AG08396 (cell line): Measurements from ENCODE around the gene ZXDC.

Experiments
- DNase-seq: peaks from one replicate; pipeline ENCODE4 v3.0.0; 2012; ENCODE audit warnings: low spot score, mixed read lengths

Gene ZXDC

GRCh38 chr3:126435456-126436315 lies 40.0 kb downstream of the ZXDC start:
- DNase-seq, result no peak

GRCh38 chr3:126434931-126435411 lies 40.7 kb downstream of the ZXDC start:
- DNase-seq, result no peak

- DNase-seq, result no peak
Measured at GRCh38 chr3:126434264-126434590, 41.5 kb downstream of the ZXDC start.

DNA sequence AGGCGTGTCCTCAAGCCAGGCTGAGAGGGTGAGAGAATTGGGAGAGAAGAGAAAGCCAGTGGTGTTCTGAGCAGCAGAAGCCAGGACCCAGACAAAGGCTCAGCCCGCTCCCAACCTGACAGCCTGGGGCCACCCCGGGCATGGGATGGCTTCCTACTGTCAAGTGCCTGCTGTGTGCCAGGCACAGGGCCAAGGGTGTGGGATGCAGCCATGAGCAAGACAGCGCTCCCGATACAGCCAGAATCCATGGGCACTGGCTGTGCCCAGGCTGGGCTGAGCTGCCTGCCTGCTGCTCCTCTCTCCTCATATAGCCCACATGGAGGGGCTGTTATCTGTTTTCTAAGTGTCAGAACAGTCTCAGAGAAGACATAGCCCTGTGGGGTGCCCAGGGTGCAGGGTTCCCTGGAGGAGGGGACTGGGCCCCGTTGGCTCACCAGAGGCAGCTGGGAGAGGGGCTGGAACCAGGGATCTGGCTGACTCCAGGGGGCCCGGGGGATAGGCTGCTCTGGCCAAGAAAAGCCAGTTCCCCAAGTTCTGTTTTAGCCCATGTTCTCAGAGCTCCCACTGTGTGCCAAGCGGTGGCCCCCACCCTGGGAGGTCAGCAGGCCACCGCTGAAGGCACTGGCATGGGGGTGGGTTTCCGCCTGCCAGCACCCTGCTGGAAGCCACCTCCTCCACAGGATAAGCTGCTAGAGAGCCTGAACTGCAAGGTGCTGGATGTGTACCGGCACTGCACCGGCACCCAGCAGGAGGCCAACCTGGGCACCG lies 42.0 kb downstream of the ZXDC start:
- DNase-seq, result no peak

- no peak for DNase-seq
Measured at GRCh38 chr3:126433105-126433430, 42.6 kb downstream of the ZXDC start.

- no peak for DNase-seq
Measured at GRCh38 chr3:126432361-126433104, 43.2 kb downstream of the ZXDC start.

DNA sequence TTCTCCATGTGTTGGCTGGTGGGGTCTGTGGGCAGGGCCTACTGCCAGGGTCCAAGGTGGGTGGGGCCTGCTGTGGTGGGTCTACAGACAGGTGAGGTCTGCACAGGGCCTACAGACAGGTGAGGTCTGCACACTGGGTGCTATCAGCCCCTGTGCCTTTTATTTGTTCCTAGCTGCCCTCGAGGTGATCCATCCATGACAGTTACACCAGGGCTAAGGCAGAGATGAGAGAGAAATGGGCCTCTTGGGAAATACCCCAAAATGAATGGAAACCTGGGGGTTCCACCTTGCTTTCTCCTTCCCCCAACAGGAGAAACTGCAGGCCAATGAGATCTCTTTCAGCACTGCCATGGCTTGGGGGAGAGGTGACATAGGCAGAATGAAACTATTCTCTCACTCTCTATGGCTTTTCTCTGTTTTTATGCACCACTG lies 44.6 kb downstream of the ZXDC start:
- no peak for DNase-seq

DNA sequence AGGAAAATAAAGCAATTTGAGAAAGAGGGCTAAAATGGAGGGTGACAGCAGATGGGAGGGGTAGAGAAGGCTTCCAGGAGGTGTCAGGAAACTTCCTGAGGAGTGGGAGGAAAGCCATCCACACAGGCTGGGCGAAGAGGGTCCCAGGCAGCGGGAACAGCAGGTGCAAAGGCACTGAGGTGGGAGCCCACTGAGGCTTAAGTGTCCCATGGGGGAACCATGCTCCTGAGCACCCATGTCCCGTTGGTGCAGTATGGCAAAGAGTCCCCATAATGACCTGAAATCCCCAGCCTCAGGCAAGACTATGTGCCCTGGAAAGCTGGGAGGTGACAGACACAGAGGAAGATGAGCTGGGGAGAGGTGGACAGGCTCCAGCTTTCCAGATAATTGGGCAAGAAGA lies 50.9 kb downstream of the ZXDC start:
- no peak for DNase-seq

DNA sequence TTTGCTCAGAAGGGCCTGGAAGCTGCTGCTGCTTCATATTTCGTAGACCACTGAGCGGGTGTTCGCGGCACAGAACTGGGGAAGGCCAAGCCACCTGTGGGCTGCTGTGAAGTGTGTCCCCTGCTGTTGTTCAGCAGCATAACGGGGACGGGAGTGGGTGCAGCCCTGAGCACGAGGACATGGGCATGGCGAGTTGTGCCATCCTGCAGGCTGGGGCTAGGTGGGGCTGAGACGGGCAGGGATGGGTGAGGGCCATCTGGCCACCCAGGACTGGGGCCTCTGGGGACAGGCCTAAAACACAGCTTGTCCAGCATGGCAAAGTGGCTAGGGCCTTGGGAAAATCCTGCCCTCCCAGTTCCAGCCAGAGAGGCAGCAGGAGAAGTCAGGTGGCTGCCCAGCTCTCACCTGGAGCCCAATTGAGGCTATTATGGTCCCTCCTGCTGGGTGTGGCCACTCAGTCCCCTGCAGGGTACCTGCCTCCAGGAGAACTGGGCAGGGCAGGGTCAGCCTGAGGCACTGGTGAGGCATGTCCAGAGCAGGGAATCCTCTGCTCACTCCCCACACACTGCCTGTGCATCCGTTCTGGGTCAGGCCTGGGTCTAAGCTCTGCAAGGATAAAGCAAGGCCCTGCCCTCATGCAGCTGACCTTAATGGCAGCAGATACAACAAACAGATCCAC lies 51.5 kb downstream of the ZXDC start:
- DNase-seq, result no peak

DNA sequence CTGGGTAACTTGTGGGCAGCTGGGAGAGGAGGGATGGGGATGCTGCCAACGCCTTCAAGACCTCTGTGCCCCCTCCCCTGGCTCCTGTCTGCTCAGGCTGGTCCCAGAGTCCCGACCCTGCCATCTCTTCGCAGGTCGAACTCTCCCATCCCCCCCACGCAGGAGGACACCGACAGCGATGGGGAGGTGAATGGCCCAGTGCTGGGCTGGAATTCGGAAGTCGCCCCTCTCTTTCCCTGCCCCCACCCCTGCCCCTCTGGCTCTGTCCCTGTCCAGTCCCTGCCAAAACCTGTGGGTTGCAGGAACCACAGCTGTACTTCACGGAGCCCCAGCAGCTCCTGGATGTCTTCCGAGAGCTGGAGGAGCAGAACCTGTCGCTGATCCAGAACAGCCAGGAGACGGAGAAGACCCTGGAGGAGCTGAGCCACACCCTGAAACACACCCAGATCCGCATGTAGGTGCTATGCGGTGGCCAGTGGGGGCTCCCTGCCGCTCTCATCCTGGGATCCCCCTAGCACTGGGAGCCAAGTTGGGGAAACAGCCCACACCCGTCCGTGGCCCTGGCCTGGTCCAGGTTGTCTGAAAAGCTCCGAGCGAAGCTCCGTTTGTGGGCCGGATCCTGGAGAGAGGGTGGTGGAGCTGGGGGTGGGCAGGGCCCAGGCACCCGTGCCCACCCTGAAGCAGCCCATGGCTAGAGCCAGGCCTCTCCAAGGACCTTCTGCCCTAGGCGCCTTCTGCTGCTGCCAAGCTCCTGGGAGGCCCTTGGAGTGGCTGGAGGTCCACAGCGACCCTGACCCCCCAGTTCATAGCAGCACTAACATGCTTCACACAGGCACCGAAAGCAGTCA lies 52.3 kb downstream of the ZXDC start:
- DNase-seq, result no peak

GRCh38 chr3:126422571-126423091 lies 53.1 kb downstream of the ZXDC start:
- no peak for DNase-seq

DNA sequence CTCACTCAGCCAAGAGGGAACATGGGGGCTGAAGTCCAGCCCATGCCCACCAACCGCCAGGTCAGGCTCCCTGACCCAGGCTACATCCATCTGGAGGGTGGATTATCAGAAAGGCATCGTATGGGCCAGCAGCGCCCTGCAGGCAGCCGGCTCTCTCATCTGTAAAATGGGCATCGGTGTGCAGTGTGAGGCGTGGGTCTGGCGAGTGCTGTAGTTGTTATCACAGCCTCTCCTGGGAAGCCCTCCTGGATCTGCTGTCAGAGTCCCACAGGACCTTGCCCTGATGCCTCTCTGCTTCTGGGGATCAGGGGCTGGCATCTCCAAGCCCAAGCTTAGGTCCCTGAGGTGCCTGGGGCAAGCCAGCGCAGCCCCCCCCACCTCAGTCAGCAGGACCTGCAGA lies 53.6 kb downstream of the ZXDC start:
- no peak for DNase-seq

DNA sequence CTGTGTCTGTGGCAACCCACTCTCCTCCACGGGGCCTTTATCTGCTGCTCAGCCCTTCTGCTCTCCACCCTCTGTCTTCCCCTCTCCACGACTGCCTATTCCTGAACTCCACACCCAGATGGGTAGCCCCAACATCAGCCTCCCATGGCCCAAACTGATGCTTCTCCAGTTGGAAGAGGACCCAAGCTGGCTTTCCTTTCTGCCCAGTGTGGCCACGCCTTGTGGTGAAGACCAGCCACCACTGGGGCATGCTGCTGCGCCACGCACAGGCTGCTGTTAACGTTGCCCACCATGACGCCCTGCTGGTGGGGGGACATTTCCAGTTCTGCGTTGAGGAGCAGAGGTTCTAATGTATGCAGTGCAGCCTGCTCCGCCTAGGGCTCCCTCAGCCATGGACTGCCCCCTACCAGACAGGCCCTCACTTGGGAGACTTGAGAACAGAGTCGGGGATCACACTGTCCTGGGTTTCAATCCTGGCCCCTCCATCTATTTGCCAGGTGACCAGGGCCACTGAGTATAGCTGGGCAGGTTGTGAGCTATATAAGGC lies 54.0 kb downstream of the ZXDC start:
- DNase-seq, result no peak

GRCh38 chr3:126419886-126420786 lies 55.6 kb downstream of the ZXDC start:
- no peak for DNase-seq

GRCh38 chr3:126419151-126419703 lies 56.5 kb downstream of the ZXDC start:
- DNase-seq, result no peak

DNA sequence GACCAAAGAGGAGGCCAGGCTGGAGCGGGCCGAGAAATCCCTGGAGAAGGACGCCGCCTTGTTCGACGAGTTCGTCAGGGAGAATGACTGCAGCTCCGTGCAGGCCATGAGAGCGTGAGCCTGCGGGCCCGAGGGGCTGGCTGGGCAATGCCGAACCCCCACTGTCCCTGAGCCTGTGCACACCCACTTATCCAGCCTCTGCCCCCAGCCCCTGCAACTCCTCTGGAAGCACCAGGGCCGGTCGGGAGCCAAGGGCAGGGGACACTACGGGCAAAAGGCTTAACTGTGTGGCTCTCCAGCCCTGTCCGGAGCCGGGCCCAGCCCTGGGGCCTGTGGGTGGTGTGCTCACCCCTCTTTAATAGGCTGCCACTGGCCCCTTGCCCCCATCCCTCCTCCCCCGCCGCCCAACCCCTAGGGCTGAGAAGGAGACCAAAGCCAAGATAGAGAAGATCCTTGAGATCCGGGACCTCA lies 57.0 kb downstream of the ZXDC start:
- DNase-seq, result no peak

DNA sequence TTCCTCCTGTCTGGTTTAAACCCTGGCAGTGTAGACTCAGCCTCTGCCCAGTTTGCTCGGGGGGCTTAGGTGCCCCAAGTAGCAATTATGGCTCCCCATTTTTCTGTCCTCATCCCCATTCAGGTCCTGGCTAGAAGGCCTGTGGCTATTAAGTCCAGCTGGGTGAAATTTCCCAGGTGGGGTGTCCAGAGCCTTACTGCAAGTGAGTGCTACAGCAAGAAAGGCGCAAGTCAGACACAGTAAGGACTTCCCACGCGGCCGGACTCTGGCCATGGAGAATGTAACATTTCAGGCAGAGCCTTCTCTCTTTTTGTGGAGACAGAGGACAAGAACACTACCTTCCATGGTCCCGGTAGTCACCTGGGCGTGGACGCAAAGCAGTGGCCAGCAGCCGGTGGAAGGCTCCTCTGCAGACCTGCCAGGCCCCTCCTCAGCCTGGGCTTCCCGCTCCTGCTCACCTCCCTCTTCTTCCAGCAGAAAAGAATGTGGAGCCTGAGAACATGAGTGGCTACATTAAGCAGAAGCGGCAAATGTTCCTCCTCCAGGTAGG lies 57.6 kb downstream of the ZXDC start:
- DNase-seq, result no peak

DNA sequence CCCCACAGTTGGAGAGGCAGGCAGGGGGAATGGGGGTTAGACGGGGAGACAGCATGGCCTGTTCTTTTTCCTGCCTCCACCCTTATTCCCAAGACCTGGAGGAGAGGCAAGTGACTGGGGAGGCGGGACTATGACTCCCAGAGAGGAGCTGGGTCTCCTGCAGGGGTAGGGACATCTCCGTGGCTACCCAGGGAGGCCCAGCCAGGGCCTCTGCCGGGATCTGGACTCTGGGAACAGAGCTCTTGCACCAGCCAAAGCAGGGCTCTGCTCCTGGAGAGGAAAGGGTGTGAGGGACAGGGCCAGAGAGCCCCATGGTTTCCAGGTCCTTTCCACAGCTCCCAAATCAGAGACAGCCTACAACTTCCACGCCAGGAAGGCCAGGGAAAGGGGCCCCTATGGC lies 58.2 kb downstream of the ZXDC start:
- no peak for DNase-seq

DNA sequence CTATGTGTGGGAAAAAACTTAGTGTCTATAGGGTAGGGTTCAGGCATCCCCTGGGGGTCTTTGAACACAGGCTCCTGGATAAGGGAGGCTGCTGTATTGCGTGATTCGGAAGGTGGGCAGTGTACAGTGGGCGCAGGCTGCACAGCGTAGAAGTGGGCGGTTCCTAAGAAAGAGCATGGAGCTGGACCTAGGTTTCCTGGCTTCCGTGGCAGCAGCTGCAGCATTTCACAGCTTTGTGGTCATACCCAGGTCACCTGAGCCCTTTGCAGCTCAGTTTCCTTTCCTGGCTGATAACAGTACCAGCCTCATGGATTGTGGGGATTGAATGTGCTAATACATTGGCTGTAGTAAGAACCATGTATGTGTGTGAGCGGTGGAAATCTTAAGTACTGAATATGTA lies 58.7 kb downstream of the ZXDC start:
- no peak for DNase-seq
